Activated CD4-positive, alpha-beta T cell treated with anti-CD3 and anti-CD28 coated beads, Interleukin-2, amount 10 ng/mL, durations not matched to agents 24 days and 14 days (primary cell): ENCODE data around the gene CARD11. TPM values are rescaled to one million over a fixed set of nuclear protein-coding genes. Genes with fewer than 3 reads are reported as not detected.

Experiments used
- DNase-seq: peaks from one replicate; pipeline ENCODE4 v3.0.0; 2022
- H3K27ac Mint-ChIP-seq: one replicate; pipeline ENCODE4 v1.8.0; 2022; ENCODE audit warnings: mild to moderate bottlenecking, mixed read lengths
- H3K27me3 Mint-ChIP-seq: one replicate; pipeline ENCODE4 v1.8.0; 2022; ENCODE audit warnings: mixed read lengths
- H3K36me3 Mint-ChIP-seq: one replicate; pipeline ENCODE4 v1.8.0; 2022; ENCODE audit warnings: low read depth, mild to moderate bottlenecking, mixed read lengths
- H3K4me1 Mint-ChIP-seq: one replicate; pipeline ENCODE4 v1.8.0; 2021; ENCODE audit warnings: mixed read lengths
- H3K4me3 Mint-ChIP-seq: one replicate; pipeline ENCODE4 v1.8.0; 2022; ENCODE audit warnings: mild to moderate bottlenecking, moderate library complexity, mixed read lengths
- H3K9me3 Mint-ChIP-seq: one replicate; pipeline ENCODE4 v1.8.0; 2021; ENCODE audit warnings: mixed read lengths
- intact Hi-C: fragments of 100-400 bp; cut with micrococcal nuclease; formaldehyde crosslinking; loops from one replicate; pipeline ENCODE4 v1.15.1; 2023
- total RNA-seq: library from RNA; stranded (reverse); gene quantifications from 2 replicates; pipeline ENCODE4 v1.2.3, GENCODE V29; 2022

CARD11 gene
- total RNA-seq, 1 donor from 2014 or later, result 96.2 TPM

- H3K4me1 Mint-ChIP-seq, result peaks cover 66% of the 10 kb centered on the region
- H3K4me3 Mint-ChIP-seq, result peak overlapping the region; percentile 12
- no peaks in the 10 kb centered on the region for H3K27me3 Mint-ChIP-seq
- intact Hi-C loops, result loop anchor here (5.0 kb wide), 3 partner anchors 72 to 162 kb away; no protein-coding TSS in a partner anchor
- peaks cover 6% of the 10 kb centered on the region for H3K9me3 Mint-ChIP-seq
- peak overlapping the region; percentile 85 for H3K27ac Mint-ChIP-seq
- peaks cover 69% of the 10 kb centered on the region for H3K36me3 Mint-ChIP-seq
- no peak for DNase-seq
Measured at GRCh38 chr7:2955269-2955668, 88.4 kb downstream of the CARD11 start.

DNA sequence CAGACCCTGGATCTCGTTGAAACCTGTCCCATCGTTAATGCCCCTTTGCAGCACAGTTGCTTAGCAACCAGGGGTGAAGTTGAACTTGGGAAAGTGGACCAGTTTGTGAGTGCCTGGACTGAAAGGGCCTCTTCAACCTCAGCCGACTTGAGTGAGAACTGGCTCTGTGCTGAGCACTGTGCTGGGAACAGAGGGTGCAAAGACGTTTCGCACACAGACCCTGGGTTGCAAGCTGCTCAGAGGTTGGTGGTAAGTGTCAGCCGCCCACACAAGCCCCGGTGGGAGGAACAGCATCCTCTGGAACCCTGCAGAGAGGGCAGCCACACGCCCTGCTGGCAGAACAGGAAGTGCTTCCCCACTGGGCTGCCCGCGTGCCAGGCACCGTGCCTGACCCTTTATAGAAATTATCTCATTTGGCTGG, 89.2 kb downstream of the CARD11 start:
- Mint-ChIP-seq H3K9me3 (peaks cover 9% of the 10 kb centered on the region), H3K27me3 (no peaks in the 10 kb centered on the region), H3K4me1 (peaks cover 62% of the 10 kb centered on the region), H3K36me3 (peaks cover 73% of the 10 kb centered on the region), H3K27ac (peak overlapping the region; percentile 85), H3K4me3 (peak overlapping the region; percentile 48)
- peak; percentile 75 for DNase-seq
- intact Hi-C loops, result no loop called here

- Mint-ChIP-seq H3K36me3 (peaks cover 73% of the 10 kb centered on the region), H3K27ac (peak overlapping the region; percentile 85), H3K9me3 (peaks cover 10% of the 10 kb centered on the region), H3K27me3 (no peaks in the 10 kb centered on the region), H3K4me1 (peaks cover 67% of the 10 kb centered on the region), H3K4me3 (peak overlapping the region; percentile 48)
- intact Hi-C loops, result no loop called here
- no peak for DNase-seq
Measured at GRCh38 chr7:2953588-2954407, 89.9 kb downstream of the CARD11 start.

DNA sequence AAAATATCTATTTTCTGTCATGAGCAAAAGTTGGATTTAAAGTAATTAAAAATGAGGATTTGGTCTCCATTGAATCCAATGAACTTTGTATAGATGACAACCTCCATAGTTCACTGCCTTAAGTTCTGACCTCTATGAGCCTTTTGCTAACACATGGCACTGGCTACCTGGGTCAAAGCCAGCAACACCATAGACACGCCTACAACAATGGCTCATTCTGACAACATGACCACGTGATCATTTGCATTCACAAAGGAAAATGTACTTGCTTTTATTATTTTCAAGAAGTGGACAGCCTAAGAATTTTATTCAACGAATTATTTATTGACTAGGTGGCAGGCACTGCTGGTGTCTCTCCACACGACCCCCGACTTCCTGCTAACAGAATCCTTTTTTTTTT, 90.6 kb downstream of the CARD11 start:
- Mint-ChIP-seq H3K4me1 (peaks cover 68% of the 10 kb centered on the region), H3K27ac (no peak overlapping the region), H3K36me3 (peaks cover 72% of the 10 kb centered on the region), H3K4me3 (no peak overlapping the region), H3K9me3 (peaks cover 10% of the 10 kb centered on the region), H3K27me3 (no peaks in the 10 kb centered on the region)
- intact Hi-C loops, result no loop called here
- DNase-seq, result no peak

DNA sequence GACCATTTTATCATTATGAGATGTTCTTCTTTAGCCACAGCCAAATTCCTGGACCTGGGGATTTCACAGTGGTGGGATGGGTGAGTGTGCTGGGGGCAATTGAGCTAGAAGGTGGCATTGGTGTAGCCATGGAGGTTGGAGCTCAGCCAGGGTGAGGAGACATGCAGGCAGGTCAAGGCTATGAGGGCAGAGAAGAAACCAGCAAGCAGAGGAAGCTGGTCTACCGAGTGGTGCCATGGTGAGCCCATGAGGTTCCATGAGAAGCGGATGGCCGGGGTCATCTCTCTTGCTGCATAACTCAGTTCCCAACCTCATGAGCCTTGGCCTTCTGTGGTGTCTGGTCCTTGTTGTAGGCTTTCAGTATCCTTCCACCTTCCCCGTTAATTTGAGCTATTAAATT, 91.4 kb downstream of the CARD11 start:
- Mint-ChIP-seq H3K36me3 (peaks cover 70% of the 10 kb centered on the region), H3K4me1 (peaks cover 64% of the 10 kb centered on the region), H3K4me3 (no peak overlapping the region), H3K9me3 (peaks cover 10% of the 10 kb centered on the region), H3K27me3 (no peaks in the 10 kb centered on the region), H3K27ac (no peak overlapping the region)
- DNase-seq, result no peak
- intact Hi-C loops, result no loop called here

- Mint-ChIP-seq H3K36me3 (peaks cover 77% of the 10 kb centered on the region), H3K27me3 (no peaks in the 10 kb centered on the region), H3K27ac (no peak overlapping the region), H3K4me1 (peaks cover 50% of the 10 kb centered on the region), H3K9me3 (peaks cover 10% of the 10 kb centered on the region), H3K4me3 (no peak overlapping the region)
- no peak for DNase-seq
- intact Hi-C loops, result no loop called here
Measured at GRCh38 chr7:2950578-2950977, 93.1 kb downstream of the CARD11 start.

- Mint-ChIP-seq H3K27ac (no peak overlapping the region), H3K4me1 (peaks cover 34% of the 10 kb centered on the region), H3K4me3 (no peak overlapping the region), H3K27me3 (no peaks in the 10 kb centered on the region), H3K36me3 (peaks cover 84% of the 10 kb centered on the region), H3K9me3 (peaks cover 10% of the 10 kb centered on the region)
- no peak for DNase-seq
- intact Hi-C loops, result no loop called here
Measured at GRCh38 chr7:2948749-2949148, 94.9 kb downstream of the CARD11 start.

DNA sequence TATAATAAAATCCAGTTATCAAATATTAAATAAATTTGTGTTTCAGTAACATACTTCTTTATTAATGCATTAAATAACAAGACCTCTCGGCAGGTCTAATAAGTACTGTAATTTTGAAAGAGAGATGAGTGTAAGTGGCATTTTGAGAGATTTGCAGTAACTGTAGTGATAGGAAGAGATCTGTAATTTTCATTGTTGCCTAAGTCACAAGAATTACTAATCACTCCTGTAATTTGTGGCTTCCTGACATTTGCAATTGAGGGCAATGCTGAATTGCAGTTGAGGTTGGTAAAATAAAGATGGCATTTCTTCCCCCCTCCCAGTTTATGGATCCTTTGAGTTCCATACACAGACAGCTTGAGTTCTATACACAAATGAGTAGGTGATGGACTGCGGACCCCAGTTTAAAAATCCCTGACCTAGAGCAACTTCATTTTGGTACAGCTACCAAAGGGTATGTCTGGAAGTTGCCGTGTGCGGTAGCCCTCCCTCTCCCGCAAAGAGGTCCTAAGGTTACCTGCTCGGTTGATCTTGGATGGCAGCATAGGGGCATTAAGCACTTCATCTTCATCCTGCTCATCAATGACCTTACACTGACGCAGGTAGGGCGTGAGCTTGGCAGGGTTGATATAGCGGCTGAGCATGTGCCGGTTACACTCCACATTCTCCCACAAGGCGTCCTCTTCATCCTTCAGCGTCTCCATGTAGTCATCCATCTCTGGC, 96.4 kb downstream of the CARD11 start:
- H3K4me1 Mint-ChIP-seq, result peaks cover 26% of the 10 kb centered on the region
- H3K27ac Mint-ChIP-seq, result no peak overlapping the region
- no peak for DNase-seq
- H3K27me3 Mint-ChIP-seq, result no peaks in the 10 kb centered on the region
- H3K9me3 Mint-ChIP-seq, result peaks cover 10% of the 10 kb centered on the region
- intact Hi-C loops, result no loop called here
- no peak overlapping the region for H3K4me3 Mint-ChIP-seq
- peaks cover 84% of the 10 kb centered on the region for H3K36me3 Mint-ChIP-seq

DNA sequence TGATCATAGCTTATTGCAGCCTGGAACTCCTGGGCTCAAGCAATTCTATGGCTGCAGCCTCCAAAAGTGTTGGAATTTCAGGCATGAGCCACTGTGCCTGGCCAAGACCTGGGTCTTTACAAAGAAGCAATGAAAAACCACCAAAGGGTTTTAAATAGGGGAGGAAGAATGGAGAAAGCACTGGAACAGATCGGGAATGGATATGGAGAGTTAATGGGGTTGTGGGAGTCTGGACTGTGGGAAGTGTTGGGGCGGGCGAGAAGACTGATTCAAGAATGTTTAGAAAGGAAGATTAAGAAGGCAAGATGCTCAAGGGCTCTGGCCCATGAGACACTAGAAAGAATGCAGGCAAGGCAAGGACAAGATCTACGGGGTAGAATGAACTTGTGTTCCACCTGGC, 98.5 kb downstream of the CARD11 start:
- intact Hi-C loops, result no loop called here
- Mint-ChIP-seq H3K9me3 (peaks cover 4% of the 10 kb centered on the region), H3K4me3 (no peak overlapping the region), H3K27ac (peak overlapping the region; percentile 51), H3K36me3 (peaks cover 79% of the 10 kb centered on the region), H3K27me3 (no peaks in the 10 kb centered on the region), H3K4me1 (peaks cover 25% of the 10 kb centered on the region)
- DNase-seq, result no peak

GRCh38 chr7:2944739-2945138, 98.9 kb downstream of the CARD11 start:
- no peak overlapping the region for H3K4me3 Mint-ChIP-seq
- H3K9me3 Mint-ChIP-seq, result peaks cover 3% of the 10 kb centered on the region
- H3K4me1 Mint-ChIP-seq, result peaks cover 27% of the 10 kb centered on the region
- peaks cover 79% of the 10 kb centered on the region for H3K36me3 Mint-ChIP-seq
- DNase-seq, result no peak
- H3K27me3 Mint-ChIP-seq, result no peaks in the 10 kb centered on the region
- peak overlapping the region; percentile 30 for H3K27ac Mint-ChIP-seq
- intact Hi-C loops, result no loop called here

GRCh38 chr7:2943851-2944601, 99.6 kb downstream of the CARD11 start:
- no peaks in the 10 kb centered on the region for H3K27me3 Mint-ChIP-seq
- H3K4me3 Mint-ChIP-seq, result no peak overlapping the region
- DNase-seq, result no peak
- H3K4me1 Mint-ChIP-seq, result peaks cover 22% of the 10 kb centered on the region
- peak overlapping the region; percentile 35 for H3K27ac Mint-ChIP-seq
- no peaks in the 10 kb centered on the region for H3K9me3 Mint-ChIP-seq
- intact Hi-C loops, result no loop called here
- peaks cover 78% of the 10 kb centered on the region for H3K36me3 Mint-ChIP-seq

DNA sequence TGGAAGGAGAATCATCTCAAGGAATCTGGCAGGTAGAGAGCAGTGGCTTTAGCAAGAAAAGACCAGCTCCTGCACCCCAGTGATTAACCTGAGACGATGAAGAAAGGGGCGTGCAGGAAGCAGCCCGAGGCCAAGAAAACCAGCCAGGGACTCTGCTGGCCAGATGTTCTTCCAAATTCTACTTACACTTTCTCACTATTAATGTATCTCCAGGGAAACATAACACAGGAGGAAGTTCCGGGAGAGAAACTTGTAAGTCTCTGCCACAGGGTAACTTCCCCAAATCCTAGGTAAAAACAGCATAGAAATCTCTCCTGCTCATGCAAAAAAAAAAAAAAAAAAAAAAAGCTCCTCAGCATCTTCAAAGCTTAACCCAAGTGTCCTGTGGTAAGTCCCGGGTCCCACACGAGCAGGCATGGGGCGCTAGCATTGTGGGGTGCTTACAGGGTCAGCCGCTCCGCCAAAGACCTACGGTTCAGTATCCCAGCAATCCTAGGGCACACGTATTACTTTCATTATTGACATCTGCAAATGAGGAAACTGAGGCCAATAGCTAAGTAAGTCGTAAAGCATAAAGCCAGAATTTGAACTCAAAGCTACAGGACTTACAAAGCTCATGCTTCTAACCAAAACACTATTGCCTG, 102.3 kb downstream of the CARD11 start:
- Mint-ChIP-seq H3K27ac (peak overlapping the region; percentile 16), H3K27me3 (no peaks in the 10 kb centered on the region), H3K4me1 (peaks cover 16% of the 10 kb centered on the region), H3K36me3 (peaks cover 77% of the 10 kb centered on the region), H3K4me3 (no peak overlapping the region), H3K9me3 (no peaks in the 10 kb centered on the region)
- DNase-seq, result no peak
- intact Hi-C loops, result no loop called here

DNA sequence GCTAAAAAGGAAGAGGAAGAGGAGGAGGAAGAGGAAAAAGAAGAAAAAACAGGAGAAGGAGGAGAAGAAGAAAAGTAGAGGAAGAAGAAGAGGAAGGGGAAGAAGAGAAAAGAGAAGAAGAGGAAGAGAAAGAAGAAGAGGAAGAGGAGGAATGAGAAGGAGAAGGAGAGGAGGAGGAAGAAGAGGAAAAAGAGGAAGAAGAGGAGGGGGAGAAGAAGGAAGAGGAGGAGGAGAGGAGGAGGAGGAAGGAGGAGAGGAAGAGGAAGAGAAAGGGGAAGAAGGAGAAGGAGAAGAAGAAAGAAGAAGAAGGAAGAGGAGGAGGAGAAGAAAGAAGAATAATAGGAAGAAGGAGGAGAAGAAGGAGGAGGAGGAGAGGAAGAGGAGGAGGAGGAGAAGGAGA, 103.2 kb downstream of the CARD11 start:
- H3K4me1 Mint-ChIP-seq, result peaks cover 16% of the 10 kb centered on the region
- peak overlapping the region; percentile 73 for H3K27ac Mint-ChIP-seq
- peaks cover 71% of the 10 kb centered on the region for H3K36me3 Mint-ChIP-seq
- no peaks in the 10 kb centered on the region for H3K9me3 Mint-ChIP-seq
- intact Hi-C loops, result no loop called here
- no peaks in the 10 kb centered on the region for H3K27me3 Mint-ChIP-seq
- DNase-seq, result no peak
- no peak overlapping the region for H3K4me3 Mint-ChIP-seq
